IPS-15b (cell line): ENCODE results near the gene GP9.
"Not testable (repeated sequence)": the region's sequence is repeated elsewhere in the genome, so short reads cannot be mapped to it uniquely, and the experiment has no call there.

Source experiments
- H3K27me3 ChIP-seq: one replicate; pipeline ENCODE4 v1.6.1; 2013; ENCODE audit warnings: low read length; ENCODE audit not compliant: control insufficient read depth, insufficient read depth
- H3K36me3 ChIP-seq: one replicate; pipeline ENCODE4 v1.6.1; 2013; ENCODE audit warnings: low read length; ENCODE audit not compliant: control insufficient read depth, insufficient read depth
- H3K4me1 ChIP-seq: one replicate; pipeline ENCODE4 v1.6.1; 2013; ENCODE audit warnings: mild to moderate bottlenecking, low read length; ENCODE audit not compliant: control insufficient read depth, insufficient read depth
- H3K4me3 ChIP-seq: one replicate; pipeline ENCODE4 v1.5.1; 2013; ENCODE audit warnings: low read depth, low read length
- H3K9ac ChIP-seq: one replicate; pipeline ENCODE4 v1.6.1; 2013; ENCODE audit warnings: low read depth, mild to moderate bottlenecking, low read length
- H3K9me3 ChIP-seq: one replicate; pipeline ENCODE4 v1.6.1; 2013; ENCODE audit warnings: mild to moderate bottlenecking, low read length; ENCODE audit not compliant: control insufficient read depth, insufficient read depth

The GP9 gene

DNA sequence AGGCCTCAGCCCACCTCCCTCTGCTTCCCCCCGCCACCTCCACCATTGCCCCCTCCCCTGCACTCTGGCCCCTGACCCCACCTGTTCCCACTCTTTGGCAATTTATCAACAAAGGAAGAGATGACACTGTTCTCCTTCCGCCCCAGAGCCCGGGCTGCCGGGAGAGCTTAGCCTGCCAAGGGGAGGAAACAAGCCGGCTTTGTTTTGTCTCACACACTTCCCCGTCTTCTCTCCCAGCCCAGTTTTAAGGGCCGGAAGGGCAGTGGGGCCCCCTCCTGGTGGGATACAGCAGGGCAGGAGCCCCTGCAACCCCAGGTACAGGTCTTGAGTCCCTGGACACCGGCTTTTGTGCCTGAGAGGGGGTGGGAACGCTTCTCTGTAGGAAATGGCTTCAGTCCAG is 27.3 kb downstream of the GP9 start:
- H3K9ac ChIP-seq, H3K9me3 ChIP-seq, H3K4me3 ChIP-seq, H3K27me3 ChIP-seq, H3K36me3 ChIP-seq, H3K4me1 ChIP-seq: not testable (repeated sequence)

DNA sequence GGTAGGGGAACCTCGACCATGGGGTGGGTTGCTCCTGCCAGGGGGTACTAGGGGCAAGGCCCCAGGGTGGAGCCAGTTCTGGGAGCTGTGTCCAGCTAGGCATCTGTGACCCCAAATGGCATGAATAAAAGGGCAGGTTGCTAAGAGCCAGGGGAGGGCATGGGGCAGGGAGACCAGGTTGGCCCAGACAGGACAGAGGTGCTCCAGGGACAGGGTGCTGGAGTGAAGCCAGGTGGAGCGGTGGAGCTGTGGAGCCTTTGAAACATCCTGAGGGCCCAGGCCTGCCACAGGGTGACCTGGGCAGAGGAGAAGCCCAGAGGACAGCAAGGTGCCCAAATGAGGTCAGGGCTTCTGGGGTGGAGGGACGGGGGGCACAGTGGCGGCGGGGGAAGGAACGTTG is 27.7 kb downstream of the GP9 start:
- not testable (repeated sequence) for H3K4me3 ChIP-seq, H3K27me3 ChIP-seq, H3K36me3 ChIP-seq, H3K9me3 ChIP-seq, H3K4me1 ChIP-seq, H3K9ac ChIP-seq

DNA sequence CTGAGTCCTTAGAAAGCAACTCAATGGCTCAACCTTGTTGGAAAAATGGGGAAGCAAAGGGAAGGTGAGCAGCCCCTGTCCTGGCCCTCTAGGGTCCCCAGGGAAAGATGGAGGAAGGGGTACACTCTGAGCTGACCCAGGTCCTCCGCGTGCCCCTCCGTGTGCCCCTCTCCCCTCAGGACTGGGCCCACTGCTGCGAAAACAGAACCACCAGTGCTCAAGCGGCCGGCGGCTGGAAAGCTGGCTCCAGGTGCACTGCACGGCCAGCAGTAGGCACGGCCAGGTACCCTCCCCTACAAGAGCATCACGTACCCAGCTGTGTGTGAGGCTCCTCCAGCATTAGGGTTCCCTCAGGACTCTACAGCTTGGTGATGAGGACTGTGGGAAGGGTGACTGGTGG is 34.7 kb downstream of the GP9 start:
- Histone ChIP-seq H3K4me3 (no peak overlapping the region), H3K27me3 (no peaks in the 10 kb centered on the region), H3K4me1 (no peaks in the 10 kb centered on the region), H3K9me3 (no peaks in the 10 kb centered on the region), H3K9ac (no peak overlapping the region), H3K36me3 (peaks cover 10% of the 10 kb centered on the region)

DNA sequence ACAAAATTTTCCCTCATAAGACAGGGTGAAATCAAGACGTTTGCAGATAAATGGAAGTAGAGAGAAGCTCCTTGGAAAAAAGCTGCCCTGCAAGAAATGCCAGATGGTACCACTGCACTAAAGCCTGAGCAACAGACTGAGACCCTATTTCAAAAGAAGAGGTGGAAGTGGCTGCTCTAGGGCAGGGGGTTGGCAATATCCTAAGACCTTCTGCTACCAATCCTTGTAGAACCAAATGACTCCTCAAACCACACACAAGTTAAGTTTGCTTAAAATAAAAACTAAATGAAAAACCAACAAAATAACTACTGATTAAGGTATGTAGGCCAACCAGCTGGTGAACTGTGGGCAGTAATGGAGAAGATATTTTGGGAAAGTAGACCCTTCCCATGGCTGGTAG is 39.7 kb downstream of the GP9 start:
- no peaks in the 10 kb centered on the region for H3K9me3 ChIP-seq
- no peaks in the 10 kb centered on the region for H3K27me3 ChIP-seq
- H3K4me1 ChIP-seq = no peaks in the 10 kb centered on the region
- no peak overlapping the region for H3K4me3 ChIP-seq
- H3K36me3 ChIP-seq = peaks cover 6% of the 10 kb centered on the region
- no peak overlapping the region for H3K9ac ChIP-seq

DNA sequence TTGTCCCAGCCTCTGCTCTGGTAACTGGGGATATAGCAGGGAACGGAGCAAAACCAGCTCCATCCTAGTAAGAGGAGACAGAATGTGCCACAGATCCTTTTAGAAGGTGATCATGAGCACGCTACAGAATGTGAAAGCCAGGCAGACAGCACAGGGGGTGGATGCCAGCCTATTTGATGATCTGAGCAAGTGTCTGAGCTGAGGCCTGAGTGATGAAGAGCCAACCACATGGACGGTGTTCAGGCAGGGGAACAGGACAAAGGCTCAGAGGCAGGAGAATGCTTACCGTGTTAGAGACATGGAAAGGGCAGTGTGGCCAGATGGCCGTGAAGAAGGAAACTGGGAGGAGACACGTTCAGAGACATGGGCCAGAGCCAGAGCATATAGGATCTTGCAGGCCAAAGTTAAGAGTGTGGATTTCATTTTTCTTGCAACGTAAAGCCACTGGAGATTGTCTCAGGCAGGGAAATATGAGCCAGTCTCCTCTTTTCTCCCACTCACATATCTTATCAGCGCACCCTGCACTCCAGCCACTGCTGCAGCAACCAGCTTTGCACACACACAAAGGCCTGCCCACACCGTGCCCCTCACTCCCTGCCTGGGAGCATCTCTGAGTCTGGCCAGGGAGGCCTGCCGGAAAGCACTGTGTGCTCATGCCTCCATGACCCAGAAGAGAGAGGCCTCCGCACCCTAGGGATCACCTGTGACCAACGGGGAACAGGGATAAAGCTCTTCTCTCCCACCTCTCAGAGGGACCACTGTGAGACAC is 41.0 kb downstream of the GP9 start:
- Histone ChIP-seq H3K27me3 (no peaks in the 10 kb centered on the region), H3K4me3 (no peak overlapping the region), H3K9ac (no peak overlapping the region), H3K4me1 (no peaks in the 10 kb centered on the region), H3K9me3 (no peaks in the 10 kb centered on the region), H3K36me3 (peaks cover 6% of the 10 kb centered on the region)

- Histone ChIP-seq H3K4me3 (no peak overlapping the region), H3K4me1 (no peaks in the 10 kb centered on the region), H3K36me3 (peaks cover 6% of the 10 kb centered on the region), H3K27me3 (no peaks in the 10 kb centered on the region), H3K9me3 (no peaks in the 10 kb centered on the region), H3K9ac (no peak overlapping the region)
Observed at GRCh38 chr3:129103296-129103695, 42.7 kb downstream of the GP9 start.

- H3K9ac ChIP-seq = no peak overlapping the region
- no peaks in the 10 kb centered on the region for H3K27me3 ChIP-seq
- H3K4me1 ChIP-seq = no peaks in the 10 kb centered on the region
- H3K4me3 ChIP-seq = no peak overlapping the region
- H3K9me3 ChIP-seq = no peaks in the 10 kb centered on the region
- peaks cover 6% of the 10 kb centered on the region for H3K36me3 ChIP-seq
Observed at GRCh38 chr3:129104051-129104450, 43.5 kb downstream of the GP9 start.

DNA sequence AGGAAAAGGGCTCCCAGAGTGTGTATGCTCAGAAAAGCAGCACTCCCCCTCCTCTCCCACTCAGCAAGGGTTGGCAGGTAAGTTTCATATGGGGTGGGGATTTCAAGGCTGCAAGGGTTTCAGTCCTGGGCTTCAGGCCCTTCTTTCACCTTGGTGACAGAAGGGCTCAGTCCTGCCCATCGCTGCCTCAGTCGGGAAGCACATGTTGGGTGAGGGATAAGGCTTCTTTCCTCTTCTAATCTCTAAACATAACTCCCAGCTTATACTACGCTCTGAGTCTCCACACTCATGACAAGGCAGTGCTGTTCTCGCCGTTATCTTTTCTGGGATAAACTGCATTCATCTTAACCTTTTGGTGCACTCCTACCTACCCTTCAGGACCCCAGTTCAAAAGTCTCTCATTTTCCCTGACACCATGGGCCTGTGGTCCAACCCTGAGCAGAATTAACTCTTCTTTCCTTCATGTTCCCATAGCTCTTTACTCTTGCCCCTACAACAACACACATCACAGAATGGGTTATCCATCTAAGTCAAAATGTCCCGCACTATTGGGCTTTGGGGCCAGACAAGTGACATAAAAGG is 44.0 kb downstream of the GP9 start:
- no peaks in the 10 kb centered on the region for H3K4me1 ChIP-seq
- H3K9ac ChIP-seq = no peak overlapping the region
- no peak overlapping the region for H3K4me3 ChIP-seq
- no peaks in the 10 kb centered on the region for H3K27me3 ChIP-seq
- H3K9me3 ChIP-seq = no peaks in the 10 kb centered on the region
- H3K36me3 ChIP-seq = peaks cover 6% of the 10 kb centered on the region

DNA sequence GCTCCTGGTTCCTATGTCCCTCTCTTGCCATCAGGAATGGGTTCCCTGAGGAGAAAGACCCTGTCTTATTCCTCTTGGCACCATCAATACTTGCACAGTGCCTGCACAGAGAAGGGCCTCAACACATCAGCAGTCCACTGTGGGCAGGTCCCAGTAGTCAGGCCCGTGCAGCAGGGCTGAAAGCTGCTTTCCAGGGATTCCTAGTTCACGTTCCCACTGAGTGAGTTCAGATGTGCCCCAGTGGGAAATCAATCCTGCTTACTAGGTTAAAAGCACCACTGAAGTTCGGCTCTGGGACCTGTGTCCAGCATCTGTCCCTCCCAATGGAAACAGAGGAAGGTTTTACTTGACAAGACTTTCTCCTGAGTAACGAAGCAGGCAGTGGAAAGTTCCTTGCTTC is 45.3 kb downstream of the GP9 start:
- H3K27me3 ChIP-seq = no peaks in the 10 kb centered on the region
- no peak overlapping the region for H3K4me3 ChIP-seq
- H3K9me3 ChIP-seq = no peaks in the 10 kb centered on the region
- H3K4me1 ChIP-seq = no peaks in the 10 kb centered on the region
- H3K9ac ChIP-seq = no peak overlapping the region
- peaks cover 6% of the 10 kb centered on the region for H3K36me3 ChIP-seq

- Histone ChIP-seq H3K9me3 (no peaks in the 10 kb centered on the region), H3K4me1 (no peaks in the 10 kb centered on the region), H3K36me3 (peaks cover 6% of the 10 kb centered on the region), H3K4me3 (no peak overlapping the region), H3K27me3 (no peaks in the 10 kb centered on the region), H3K9ac (no peak overlapping the region)
Observed at GRCh38 chr3:129106320-129106719, 45.7 kb downstream of the GP9 start.

DNA sequence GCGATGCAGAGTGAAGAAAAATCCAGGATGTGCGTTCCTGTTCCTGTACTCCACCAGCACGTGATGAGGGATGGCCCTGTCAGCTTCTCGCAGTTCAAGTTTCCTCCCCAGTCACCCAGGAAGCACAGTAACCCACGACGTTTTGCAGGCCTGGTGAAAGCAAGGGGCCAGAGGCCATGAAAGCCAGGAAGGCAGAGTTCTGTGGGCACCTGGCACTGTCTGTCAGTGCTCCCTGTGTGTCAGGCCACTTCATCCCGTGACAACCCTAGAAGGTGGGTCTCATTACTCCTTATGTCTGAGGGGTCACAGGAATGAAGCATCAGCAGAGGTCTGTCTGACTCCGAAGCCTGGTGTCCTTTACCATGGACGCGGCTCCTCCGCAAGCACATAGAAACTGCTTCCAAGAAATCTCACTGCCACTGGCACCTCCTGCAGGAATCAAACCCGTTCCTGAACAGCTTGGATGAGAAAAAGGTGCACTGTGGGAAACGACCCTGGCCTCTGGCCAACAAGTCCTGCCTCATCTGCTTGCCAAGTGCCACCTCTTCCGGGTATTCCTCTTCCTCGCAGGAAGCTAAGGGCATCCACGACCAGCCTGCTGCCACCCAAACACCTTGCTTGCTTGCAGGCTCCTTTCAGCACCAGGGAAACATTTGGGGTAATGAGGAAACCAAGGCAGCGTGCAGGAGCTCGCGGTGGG is 46.4 kb downstream of the GP9 start:
- Histone ChIP-seq H3K9me3 (no peaks in the 10 kb centered on the region), H3K36me3 (peaks cover 2% of the 10 kb centered on the region), H3K4me1 (no peaks in the 10 kb centered on the region), H3K4me3 (no peak overlapping the region), H3K27me3 (no peaks in the 10 kb centered on the region), H3K9ac (no peak overlapping the region)

GRCh38 chr3:129107793-129108192 is 47.2 kb downstream of the GP9 start:
- Histone ChIP-seq H3K4me3 (no peak overlapping the region), H3K9me3 (no peaks in the 10 kb centered on the region), H3K27me3 (no peaks in the 10 kb centered on the region), H3K4me1 (no peaks in the 10 kb centered on the region), H3K36me3 (no peaks in the 10 kb centered on the region), H3K9ac (no peak overlapping the region)
